HG02678 (cell line): ENCODE data around the gene PPP2R2C.

Experiments used
- ATAC-seq: cut with Tn5 transposase; IDR thresholded peaks from one replicate; pipeline ENCODE4 v1.9.1; 2021; ENCODE audit warnings: mild to moderate bottlenecking, moderate library complexity; ENCODE audit not compliant: unreplicated experiment

PPP2R2C gene

DNA sequence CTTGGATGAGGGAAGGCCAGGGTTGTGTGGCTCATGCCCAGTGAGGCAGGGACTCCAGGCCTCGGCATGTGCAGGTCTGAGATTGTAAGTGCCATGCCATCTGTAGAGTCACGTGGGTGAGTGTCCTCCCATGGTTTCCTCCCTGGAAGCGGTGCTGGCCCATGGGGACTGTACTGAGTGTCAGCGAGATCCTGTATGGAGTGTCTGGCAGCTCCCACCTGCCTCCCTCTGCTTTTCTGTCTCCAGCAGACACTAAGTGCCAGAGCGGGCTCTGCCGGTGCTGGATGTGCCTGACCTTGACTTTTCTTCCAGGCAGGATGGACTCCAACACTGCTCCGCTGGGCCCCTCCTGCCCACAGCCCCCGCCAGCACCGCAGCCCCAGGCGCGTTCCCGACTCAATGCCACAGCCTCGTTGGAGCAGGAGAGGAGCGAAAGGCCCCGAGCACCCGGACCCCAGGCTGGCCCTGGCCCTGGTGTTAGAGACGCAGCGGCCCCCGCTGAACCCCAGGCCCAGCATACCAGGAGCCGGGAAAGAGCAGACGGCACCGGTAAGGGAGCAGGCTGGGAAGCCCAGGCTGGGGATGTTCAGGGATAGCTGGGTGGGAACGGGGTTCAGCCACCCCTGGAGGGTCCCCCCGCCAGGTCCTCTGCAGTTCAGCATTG lies 195.1 kb downstream of the PPP2R2C start:
- ATAC-seq = no peak

DNA sequence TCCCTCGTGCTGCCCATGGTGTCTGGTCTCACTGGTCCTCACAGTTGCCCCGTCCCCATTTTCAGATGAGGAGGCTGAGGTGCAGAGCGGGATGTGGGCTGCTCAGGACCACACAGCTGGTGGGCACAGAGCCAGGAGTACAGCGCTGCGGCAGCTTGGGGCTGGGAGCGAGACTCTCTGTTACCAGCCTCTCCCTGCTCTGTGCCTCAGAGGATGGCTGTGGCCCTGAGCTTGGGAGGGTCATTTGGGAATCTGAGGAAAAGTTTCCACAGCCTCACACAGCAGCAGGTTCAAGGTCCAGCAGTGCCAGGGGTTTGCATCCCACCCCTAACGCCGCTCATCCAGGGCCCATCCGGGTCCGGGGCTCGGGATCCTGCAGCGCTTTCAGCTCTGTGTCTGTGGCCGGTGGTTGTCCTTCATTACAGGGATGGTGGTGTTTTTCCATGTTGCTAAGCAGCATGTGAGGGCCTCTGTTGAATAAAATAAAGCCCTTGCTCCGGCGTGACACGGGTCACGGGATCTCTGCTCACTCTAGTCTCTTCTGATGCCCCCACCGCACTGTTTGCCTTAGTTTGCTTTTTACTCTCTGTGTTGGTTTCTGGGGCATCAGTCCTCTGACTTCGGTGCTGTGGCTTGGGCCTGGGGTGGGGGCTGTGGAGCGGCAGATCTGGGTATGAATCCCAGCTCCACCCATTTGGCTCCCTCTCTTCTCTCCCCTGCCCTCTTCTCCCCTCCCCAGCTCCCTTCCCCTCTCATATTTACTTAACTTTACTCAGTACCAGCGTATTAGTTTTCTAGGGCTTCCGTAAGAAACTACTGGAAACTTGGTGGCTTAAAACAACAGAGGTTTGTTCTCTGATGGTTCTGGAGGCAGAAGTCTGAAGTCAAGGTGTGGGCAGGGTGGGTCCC lies 196.3 kb downstream of the PPP2R2C start:
- no peak for ATAC-seq

DNA sequence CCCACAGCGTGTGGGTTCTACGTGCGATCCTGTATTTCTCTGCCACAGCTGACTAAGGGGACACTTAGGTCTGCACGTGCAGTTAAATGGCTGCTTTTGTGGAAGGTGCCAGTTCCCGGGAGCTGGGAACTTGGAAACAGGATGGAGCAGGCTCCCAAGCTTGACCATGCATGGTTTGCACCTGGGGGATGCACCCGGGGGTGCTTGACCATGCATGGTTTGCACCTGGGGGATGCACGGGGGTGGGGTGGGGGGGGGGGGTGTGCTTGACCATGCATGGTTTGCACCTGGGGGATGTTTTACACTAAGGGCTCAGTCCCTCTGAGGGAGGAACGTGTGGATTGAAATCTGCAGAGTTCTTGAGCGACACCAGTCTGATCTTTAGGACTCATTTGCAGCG lies 197.1 kb downstream of the PPP2R2C start:
- no peak for ATAC-seq

DNA sequence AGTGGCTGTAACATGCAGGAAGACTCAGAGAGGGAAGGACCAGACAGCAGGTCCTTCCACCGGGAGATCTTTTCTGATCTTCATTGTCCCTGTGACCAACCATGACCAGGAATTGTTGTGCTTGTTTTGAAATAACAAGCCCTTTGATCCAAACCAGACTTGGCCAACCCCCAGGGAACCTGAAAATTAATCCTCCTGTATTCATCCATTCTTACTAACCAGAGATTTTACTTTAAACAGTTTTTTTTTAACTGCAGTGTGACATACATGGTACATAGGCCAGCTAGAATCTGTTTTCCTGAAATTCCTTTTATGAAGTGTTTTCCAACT lies 198.8 kb downstream of the PPP2R2C start:
- no peak for ATAC-seq

DNA sequence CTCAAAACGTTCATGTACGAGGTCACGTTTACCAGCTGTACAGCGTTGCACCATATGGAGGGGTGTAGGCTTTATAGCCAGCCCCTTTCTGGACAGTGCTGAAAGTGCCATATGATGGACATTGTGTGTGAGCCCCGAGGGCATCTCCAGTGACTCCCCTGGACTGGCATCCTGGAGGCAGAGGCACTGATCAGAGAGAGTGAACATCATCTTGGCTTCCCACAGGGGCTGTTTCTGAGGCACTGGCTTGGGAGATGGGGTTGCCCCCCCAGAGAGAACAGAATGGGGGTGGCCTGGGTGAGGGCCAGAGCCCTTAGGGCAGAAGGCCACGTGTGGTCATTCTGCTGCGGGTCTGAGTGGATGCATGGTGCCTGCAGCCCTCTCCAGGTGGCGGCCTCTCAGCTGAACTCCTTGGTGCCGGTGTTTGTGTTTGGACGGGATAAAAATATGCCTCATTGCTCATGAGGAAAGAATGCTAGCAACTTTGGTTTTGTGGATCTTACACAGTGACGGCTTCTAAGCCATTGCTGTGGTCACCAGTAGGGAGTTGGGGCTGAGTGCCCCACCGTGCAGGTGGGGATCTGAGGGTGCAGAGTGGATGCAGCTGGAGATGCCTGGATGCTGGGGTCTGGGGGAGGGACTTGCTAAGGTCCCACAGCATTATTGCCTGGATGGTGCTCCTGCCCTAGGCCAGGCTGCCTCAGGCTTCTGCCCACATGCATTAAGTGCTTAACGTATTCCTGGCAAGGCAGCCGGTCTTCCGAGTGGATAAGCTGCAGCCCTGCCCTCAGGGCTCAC lies 199.4 kb downstream of the PPP2R2C start:
- ATAC-seq = no peak

DNA sequence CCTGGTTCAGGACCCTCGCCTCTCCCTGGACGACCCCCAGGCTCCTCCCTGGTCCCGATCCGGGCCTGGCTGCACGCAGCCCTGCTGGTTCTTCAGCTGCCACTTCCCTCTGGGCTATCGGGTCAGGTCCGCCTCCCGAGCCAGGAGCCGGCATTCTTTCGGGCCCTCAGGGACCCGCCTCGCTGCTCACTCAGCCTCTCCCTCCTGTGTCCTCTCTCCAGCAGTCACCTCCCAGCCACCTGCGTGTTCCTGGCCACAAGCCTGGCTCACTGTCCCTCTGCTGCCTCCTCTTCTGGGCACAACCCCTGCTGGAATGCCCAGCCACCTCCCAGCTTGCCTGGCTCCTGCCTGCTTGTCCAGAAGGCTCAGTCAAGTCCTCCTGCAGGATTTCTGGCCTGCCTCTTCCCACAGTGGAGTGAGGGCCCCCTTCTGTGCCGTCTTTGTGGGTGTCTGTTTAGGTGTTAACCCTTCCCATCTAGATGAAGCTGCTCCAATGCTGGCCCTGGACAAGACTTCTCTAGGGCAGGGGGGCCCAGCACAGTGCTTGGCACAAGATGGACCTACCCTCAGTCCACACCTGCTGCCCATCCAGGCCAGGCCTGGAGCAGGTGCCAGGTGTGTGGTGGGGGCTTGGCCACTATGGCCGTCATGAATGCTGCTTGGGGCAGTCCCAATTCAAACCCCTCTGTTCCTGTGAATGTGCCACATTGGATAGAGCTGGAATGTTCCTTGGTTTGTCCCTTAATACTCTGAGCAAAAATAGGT lies 200.5 kb downstream of the PPP2R2C start:
- no peak for ATAC-seq

DNA sequence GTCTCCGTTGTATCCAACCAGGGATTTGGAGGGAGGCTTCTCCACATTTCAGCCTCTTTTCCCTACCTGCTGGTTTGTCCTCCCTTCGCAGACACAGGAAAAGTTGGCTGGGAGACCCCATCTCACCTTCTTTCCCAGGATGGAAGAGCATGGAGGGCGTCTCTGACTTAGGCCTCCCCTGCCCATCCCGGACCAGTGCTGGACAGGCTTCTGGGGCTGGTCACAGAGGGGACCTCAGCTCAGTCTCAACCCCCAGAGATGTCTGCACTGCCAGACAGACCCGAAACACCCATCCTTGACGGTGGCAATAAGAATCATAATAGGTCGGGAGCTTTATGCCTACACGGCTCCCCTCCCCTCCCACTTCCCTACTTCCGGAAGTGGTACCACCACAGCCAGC lies 201.2 kb downstream of the PPP2R2C start:
- ATAC-seq = no peak

DNA sequence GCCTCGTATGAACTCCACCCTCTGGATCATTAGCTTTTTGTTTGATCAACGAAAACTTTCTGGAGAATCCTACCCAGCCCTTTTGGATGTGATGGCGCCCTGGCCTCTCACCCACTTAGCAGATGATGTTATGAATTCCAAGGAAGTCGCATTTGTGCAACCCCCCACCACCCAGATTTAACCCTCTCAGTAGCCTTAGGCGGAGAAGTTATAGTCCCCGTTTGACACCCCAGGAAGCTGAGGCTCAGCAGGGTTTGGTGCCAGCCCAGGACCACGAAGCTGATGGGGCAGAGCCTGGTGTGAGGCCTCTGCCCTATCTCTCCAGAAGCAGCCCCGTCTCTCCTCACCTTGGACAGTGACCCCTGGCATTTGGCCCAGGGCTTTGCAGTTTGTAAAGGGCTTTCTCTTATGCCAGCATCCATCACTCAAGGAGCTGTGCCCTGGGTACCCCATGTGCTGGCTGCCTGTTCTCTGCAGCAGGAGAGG lies 201.7 kb downstream of the PPP2R2C start:
- no peak for ATAC-seq
